ENCODE measurements around the gene PRKACB. TPM values are rescaled to one million over a fixed set of nuclear protein-coding genes. Genes with fewer than 3 reads are reported as not detected.
A peak's percentile ranks its signal among the peaks of the same experiment; 100 is the strongest.

The PRKACB gene
- total and polyA plus RNA-seq, 2 of the 8 experiments (the other 6 are each of a cell fraction or from before 2014, with no cell fraction given), result 7.8 to 31.0 TPM

GRCh38 chr1:84254703-84255238 lies 110.7 kb downstream of the PRKACB start:
- H3K9ac ChIP-seq (replicated peaks in 1 of 4; ENCODE audit: extremely low read depth in 1 of 4, low read depth in 3 of 4, low read length in 3 of 4), result no peak overlapping the region
- no peak overlapping the region for H3K14ac ChIP-seq (ENCODE audit: insufficient read length)
- no peaks in the 10 kb centered on the region for H3K23me2 ChIP-seq (ENCODE audit: low read depth, low read length)
- H3K79me1 ChIP-seq (ENCODE audit: low read depth, low read length), result no peaks in the 10 kb centered on the region
- no peaks in the 10 kb centered on the region for H4K20me1 ChIP-seq (replicated peaks in 1 of 2; ENCODE audit: control insufficient read depth in 1 of 2, insufficient read depth in 2 of 2, low read length in 2 of 2)
- 0 out of 4 replicates have a peak overlapping the region, but pooled peaks of 1 of the 2 experiments have one; percentile 31 for H3K4me2 ChIP-seq (ENCODE audit: insufficient read depth in 1 of 2, low read depth in 2 of 2, low read length in 2 of 2)
- no peak overlapping the region for H3K56ac ChIP-seq (replicated peaks; ENCODE audit: insufficient read length, low read depth, low read length)
- no peak for DNase-seq (ENCODE audit: low read depth in 1 of 2, low spot score in 2 of 2)
- no peak overlapping the region for H3K23ac ChIP-seq (ENCODE audit: insufficient read length)
- H2BK5ac ChIP-seq (ENCODE audit: low read depth, low read length), result no peak overlapping the region
- 91% methylated on average over 2 of the region's 2 CpGs; no CpG with 5 or more reads in 1 of the 2 experiments for WGBS, 2 experiments (ENCODE audit: extremely low coverage in 1 of 2, insufficient coverage in 1 of 2, insufficient read length in 1 of 2, insufficient replicate concordance in 2 of 2, low coverage in 1 of 2, low lambda C conversion rate in 2 of 2, missing lambda C conversion rate in 1 of 2)
- H3K27ac ChIP-seq (ENCODE audit: low read depth, low read length), result no peak overlapping the region
- no peaks in the 10 kb centered on the region for H3K27me3 ChIP-seq (replicated peaks in 1 of 4; ENCODE audit: control insufficient read depth in 3 of 4, extremely low read depth in 1 of 4, insufficient read depth in 3 of 4, low read length in 3 of 4)
- no peak overlapping the region for H4K5ac ChIP-seq (ENCODE audit: insufficient read length, low read depth, low read length)
- no peak overlapping the region for H4K8ac ChIP-seq (ENCODE audit: extremely low read depth, insufficient read depth, low read length)
- H3K36me3 ChIP-seq (ENCODE audit: control insufficient read depth in 2 of 4, insufficient read depth in 4 of 4, low read length in 3 of 4), result no peaks in the 10 kb centered on the region
- H3K4me1 ChIP-seq (replicated peaks in 1 of 4; ENCODE audit: control insufficient read depth in 3 of 4, insufficient read depth in 4 of 4, low read length in 3 of 4), result peaks cover 3 to 8% (median 4%) of the 10 kb centered on the region in 4 experiments; a peak in 5 of 7 replicates
- H3K79me2 ChIP-seq (ENCODE audit: control insufficient read depth in 1 of 2, insufficient read depth in 2 of 2, low read length in 2 of 2), result no peaks in the 10 kb centered on the region
- H2BK15ac ChIP-seq (ENCODE audit: low read length), result no peak overlapping the region
- no peak overlapping the region for H4K91ac ChIP-seq (replicated peaks; ENCODE audit: insufficient read length, low read length)
- H2BK12ac ChIP-seq (ENCODE audit: low read depth, low read length), result no peak overlapping the region
- CTCF ChIA-PET (ENCODE audit: partially characterized antibody), result no interaction called here
- no peak overlapping the region for H2AFZ ChIP-seq (ENCODE audit: low read length)
- H2BK20ac ChIP-seq (ENCODE audit: low read length), result no peak overlapping the region
- no peak overlapping the region for H3K18ac ChIP-seq (ENCODE audit: extremely low read depth, low read length)
- no peak overlapping the region for H3K4ac ChIP-seq (replicated peaks; ENCODE audit: insufficient read length, low read depth, low read length)
- POLR2A ChIA-PET (ENCODE audit: partially characterized antibody), result no interaction called here
- H2BK120ac ChIP-seq (replicated peaks; ENCODE audit: low read depth, low read length), result no peak overlapping the region
- H2AK5ac ChIP-seq (ENCODE audit: low read depth, low read length), result no peak overlapping the region
- FAIRE-seq, result no peak
- H3K9me3 ChIP-seq (ENCODE audit: insufficient read depth in 2 of 2, low read depth in 1 of 2, low read length in 1 of 2), result no peaks in the 10 kb centered on the region
- H3K4me3 ChIP-seq (ENCODE audit: extremely low read depth in 1 of 4, insufficient read depth in 2 of 4, low read depth in 3 of 4, low read length in 4 of 4), result no peak overlapping the region
- TF ChIP-seq SUZ12 (IDR thresholded peaks at IDR 0.05; ENCODE audit: low read length), result no peak
- no peak for TF ChIP-seq KDM4A (IDR thresholded peaks at IDR 0.05; ENCODE audit: low read depth, low read length, severe bottlenecking)
- no peak for TF ChIP-seq POLR2A (IDR thresholded peaks at IDR 0.05; ENCODE audit: control extremely low read depth in 1 of 2, low read depth in 2 of 2, low read length in 2 of 2)
- no peak for TF ChIP-seq MAFK (IDR thresholded peaks at IDR 0.05; ENCODE audit: low read depth, low read length)
- no peak for TF ChIP-seq KDM1A (IDR thresholded peaks at IDR 0.05; ENCODE audit: borderline replicate concordance, low read length)
- TF ChIP-seq YY1 (IDR thresholded peaks at IDR 0.05; ENCODE audit: low read depth, low read length), result no peak
- no peak for TF ChIP-seq EZH2 (IDR thresholded peaks at IDR 0.05; ENCODE audit: low read depth, low read length, severe bottlenecking)
- no peak for TF ChIP-seq FOSL1 (IDR thresholded peaks at IDR 0.05; ENCODE audit: insufficient read depth, low read depth, low read length)
- TF ChIP-seq TAF1 (IDR thresholded peaks at IDR 0.05; ENCODE audit: low read depth, low read length), result no peak
- TF ChIP-seq NRF1 (IDR thresholded peaks at IDR 0.05; ENCODE audit: low read depth, low read length), result no peak
- no peak for TF ChIP-seq RNF2 (IDR thresholded peaks at IDR 0.05; ENCODE audit: borderline replicate concordance, low read depth, low read length, missing control alignments, poor library complexity, severe bottlenecking)
- no peak for TF ChIP-seq TEAD4 (IDR thresholded peaks at IDR 0.05; ENCODE audit: low read depth, low read length)
- no peak for TF ChIP-seq POLR2AphosphoS5 (IDR thresholded peaks at IDR 0.05; ENCODE audit: low read depth, low read length)
- no peak for TF ChIP-seq CHD2 (IDR thresholded peaks at IDR 0.05; ENCODE audit: low read length)
- no peak for TF ChIP-seq SP2 (IDR thresholded peaks at IDR 0.05; ENCODE audit: low read length)
- TF ChIP-seq SP4 (IDR thresholded peaks at IDR 0.05; ENCODE audit: low read length), result no peak

All from H1 (cell line).